MM.1S (cell line): ENCODE results near the gene TRIM8.

Source experiments
- CTCF ChIP-seq: fragments of 300-600 bp; sonication (generic); IDR thresholded peaks from 2 replicates; pipeline ENCODE4 v1.5.1; 2016; ENCODE audit warnings: antibody characterized with exemption, low read length, mixed read lengths
- EZH2 ChIP-seq: fragments of 300-600 bp; sonication (generic); optimal IDR thresholded peaks from 2 replicates; pipeline ENCODE3; 2017; ENCODE audit warnings: low read depth, mild to moderate bottlenecking, antibody characterized with exemption, low read length, mixed read lengths
- EZH2phosphoT487 ChIP-seq: fragments of 300-600 bp; sonication (generic); IDR thresholded peaks from 2 replicates; pipeline ENCODE4 v1.6.1; 2018; ENCODE audit warnings: antibody characterized with exemption, low read length

DNA sequence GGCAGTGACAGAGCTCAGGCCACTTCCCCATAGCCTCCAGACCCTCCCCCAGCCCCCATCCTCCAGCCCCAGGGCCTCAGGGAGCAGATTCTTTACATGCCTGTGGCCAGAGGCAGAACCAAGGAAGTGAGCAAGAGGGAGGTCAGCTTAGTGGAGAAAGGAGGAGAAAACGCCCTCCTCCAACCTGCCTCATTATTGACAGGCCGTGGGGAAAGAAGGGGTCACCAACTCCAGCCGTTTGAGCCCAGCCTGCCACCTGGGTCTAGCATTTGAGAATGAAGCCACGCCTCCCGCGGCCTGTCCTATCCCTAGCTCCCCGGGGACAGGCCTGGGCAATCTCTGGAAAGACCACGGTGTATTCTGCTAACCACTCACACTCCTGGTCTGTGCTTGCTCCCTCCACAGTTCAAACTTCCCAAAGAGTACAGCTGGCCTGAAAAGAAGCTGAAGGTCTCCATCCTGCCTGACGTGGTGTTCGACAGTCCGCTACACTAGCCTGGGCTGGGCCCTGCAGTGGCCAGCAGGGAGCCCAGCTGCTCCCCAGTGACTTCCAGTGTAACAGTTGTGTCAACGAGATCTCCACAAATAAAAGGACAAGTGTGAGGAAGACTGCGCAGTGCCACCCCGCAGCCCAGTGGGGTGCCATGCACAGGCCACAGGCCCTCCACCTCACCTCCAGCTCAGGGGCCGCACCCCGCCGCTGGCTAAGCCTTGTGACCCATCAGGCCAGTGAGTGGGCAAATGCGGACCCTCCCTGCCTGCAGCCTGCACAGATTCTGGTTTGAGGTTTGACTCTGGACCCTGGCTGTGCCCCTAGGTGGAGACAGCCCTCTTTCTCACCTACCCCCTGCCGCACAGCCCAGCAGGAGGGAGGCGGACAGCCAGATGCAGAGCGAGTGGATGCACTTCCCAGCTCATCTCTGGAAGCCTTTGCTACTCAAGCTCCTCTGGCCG is 14.3 kb upstream of the TRIM8 start:
- TF ChIP-seq CTCF: no peak
- TF ChIP-seq EZH2: no peak
- TF ChIP-seq EZH2phosphoT487: no peak
